H9 (cell line): ENCODE measurements around the gene CLCN5. TPM values are rescaled to one million over a fixed set of nuclear protein-coding genes. Genes with fewer than 3 reads are reported as not detected.

ENCODE experiments used
- DNase-seq: peaks from one replicate; pipeline ENCODE4 v3.0.0-alpha.2; 2017
- H2AFZ ChIP-seq: one replicate; pipeline ENCODE4 v1.6.1; 2013; ENCODE audit warnings: mild to moderate bottlenecking, low read length, control low read depth, moderate library complexity
- H2AK5ac ChIP-seq: 2 replicates; pipeline ENCODE4 v1.6.1; 2013; ENCODE audit warnings: low read length, control low read depth, mixed read lengths; ENCODE audit not compliant: insufficient read length
- H2BK120ac ChIP-seq: one replicate; pipeline ENCODE4 v1.6.1; 2013; ENCODE audit warnings: low read depth, mild to moderate bottlenecking, low read length, control low read depth, inconsistent platforms; ENCODE audit not compliant: poor library complexity, severe bottlenecking
- H2BK12ac ChIP-seq: 2 replicates; pipeline ENCODE4 v1.6.1; 2013; ENCODE audit warnings: low read length, control low read depth, mixed read lengths, low read depth; ENCODE audit not compliant: insufficient read length
- H2BK15ac ChIP-seq: 2 replicates; pipeline ENCODE4 v1.6.1; 2013; ENCODE audit warnings: low read depth, low read length, control low read depth
- H2BK20ac ChIP-seq: one replicate; pipeline ENCODE4 v1.6.1; 2013; ENCODE audit warnings: low read depth, mild to moderate bottlenecking, low read length, control low read depth, inconsistent platforms; ENCODE audit not compliant: poor library complexity, severe bottlenecking
- H2BK5ac ChIP-seq: 2 replicates; pipeline ENCODE4 v1.6.1; 2013; ENCODE audit warnings: low read length, control low read depth, mixed read lengths; ENCODE audit not compliant: insufficient read length
- H3K14ac ChIP-seq: 2 replicates; pipeline ENCODE4 v1.6.1; 2013; ENCODE audit warnings: low read length, control low read depth; ENCODE audit not compliant: insufficient read depth
- H3K18ac ChIP-seq: 2 replicates; pipeline ENCODE4 v1.6.1; 2013; ENCODE audit warnings: low read depth, mild to moderate bottlenecking, mixed read lengths, low read length, control low read depth; ENCODE audit not compliant: insufficient read length
- H3K23ac ChIP-seq: 2 replicates; pipeline ENCODE4 v1.6.1; 2013; ENCODE audit warnings: low read length, control low read depth, mixed read lengths, low read depth; ENCODE audit not compliant: insufficient read length
- H3K23me2 ChIP-seq: 2 replicates; pipeline ENCODE4 v1.6.1; 2013; ENCODE audit warnings: low read depth, mild to moderate bottlenecking, mixed read lengths, low read length, control low read depth; ENCODE audit not compliant: insufficient read length, poor library complexity, severe bottlenecking
- H3K27ac ChIP-seq: 2 replicates; pipeline ENCODE4 v1.5.1; 2013; ENCODE audit warnings: low read length, control low read depth, mixed read lengths, low read depth; ENCODE audit not compliant: insufficient read length
- H3K27me3 ChIP-seq: 2 replicates; pipeline ENCODE4 v1.6.1; 2013; ENCODE audit warnings: low read length, control low read depth, inconsistent platforms; ENCODE audit not compliant: insufficient read depth
- H3K4ac ChIP-seq: 2 replicates; pipeline ENCODE4 v1.6.1; 2013; ENCODE audit warnings: low read depth, mild to moderate bottlenecking, control low read depth, inconsistent platforms, low read length, moderate library complexity
- H3K4me1 ChIP-seq: 2 replicates; pipeline ENCODE4 v1.6.1; 2013; ENCODE audit warnings: low read length, control low read depth, inconsistent platforms; ENCODE audit not compliant: insufficient read depth
- H3K4me2 ChIP-seq: 2 replicates; pipeline ENCODE4 v1.6.1; 2013; ENCODE audit warnings: low read length, control low read depth, mixed read lengths; ENCODE audit not compliant: insufficient read length, insufficient read depth
- H3K56ac ChIP-seq: 2 replicates; pipeline ENCODE4 v1.6.1; 2013; ENCODE audit warnings: low read depth, mild to moderate bottlenecking, mixed read lengths, low read length, control low read depth; ENCODE audit not compliant: insufficient read length
- H3K79me1 ChIP-seq: 2 replicates; pipeline ENCODE4 v1.6.1; 2013; ENCODE audit warnings: low read depth, mild to moderate bottlenecking, moderate library complexity, low read length, control low read depth, inconsistent platforms; ENCODE audit not compliant: insufficient read depth, poor library complexity, severe bottlenecking
- H3K79me2 ChIP-seq: 2 replicates; pipeline ENCODE4 v1.6.1; 2013; ENCODE audit warnings: low read length, control low read depth, inconsistent platforms; ENCODE audit not compliant: insufficient read depth
- H3K9ac ChIP-seq: 2 replicates; pipeline ENCODE4 v1.6.1; 2013; ENCODE audit warnings: low read length, control low read depth, mixed read lengths; ENCODE audit not compliant: insufficient read length; ENCODE audit errors: extremely low read depth
- H3K9me3 ChIP-seq: one replicate; pipeline ENCODE4 v1.6.1; 2013; ENCODE audit warnings: low read depth, low read length, inconsistent platforms; ENCODE audit not compliant: control insufficient read depth
- H3T11ph ChIP-seq: one replicate; pipeline ENCODE4 v1.6.1; 2013; ENCODE audit warnings: mild to moderate bottlenecking, low read length, control low read depth, inconsistent platforms
- H4K20me1 ChIP-seq: one replicate; pipeline ENCODE4 v1.6.1; 2013; ENCODE audit not compliant: control insufficient read depth, insufficient read length, insufficient read depth
- H4K5ac ChIP-seq: 2 replicates; pipeline ENCODE4 v1.6.1; 2013; ENCODE audit warnings: low read depth, mild to moderate bottlenecking, mixed read lengths, low read length, control low read depth; ENCODE audit not compliant: insufficient read length
- H4K8ac ChIP-seq: replicated peaks from 2 replicates; pipeline ENCODE4 v1.6.1; 2013; ENCODE audit warnings: low read length, control low read depth, mixed read lengths, low read depth; ENCODE audit not compliant: insufficient read length
- H4K91ac ChIP-seq: 2 replicates; pipeline ENCODE4 v1.6.1; 2013; ENCODE audit warnings: low read depth, mild to moderate bottlenecking, moderate library complexity, mixed read lengths, low read length, control low read depth; ENCODE audit not compliant: insufficient read length
- H3K27ac Mint-ChIP-seq, 3 experiments: 2 replicates in 2 of 3; 3 replicates in 1 of 3; pipeline ENCODE4 v1.8.0; 2020 to 2021; ENCODE audit warnings: mixed read lengths in 3 of 3, mild to moderate bottlenecking in 1 of 3, moderate library complexity in 1 of 3
- H3K27me3 Mint-ChIP-seq: 2 replicates; pipeline ENCODE4 v1.8.0; 2021; ENCODE audit warnings: low read depth, mild to moderate bottlenecking, moderate library complexity, mixed read lengths
- H3K36me3 Mint-ChIP-seq, 3 experiments: 2 replicates in 2 of 3; 3 replicates in 1 of 3; pipeline ENCODE4 v1.8.0; 2020 to 2021; ENCODE audit warnings: low read depth in 3 of 3, mixed read lengths in 3 of 3; ENCODE audit not compliant: insufficient read depth in 1 of 3
- H3K4me1 Mint-ChIP-seq, 2 experiments: 2 replicates each; pipeline ENCODE4 v1.8.0; 2020; ENCODE audit warnings: mixed read lengths in 2 of 2
- H3K4me3 Mint-ChIP-seq, 2 experiments: 2 replicates in 1 of 2; 3 replicates in 1 of 2; pipeline ENCODE4 v1.8.0; 2020 to 2021; ENCODE audit warnings: mild to moderate bottlenecking in 2 of 2, mixed read lengths in 2 of 2, moderate library complexity in 1 of 2
- H3K9me3 Mint-ChIP-seq, 2 experiments: 2 replicates in 1 of 2; 3 replicates in 1 of 2; pipeline ENCODE4 v1.8.0; 2020; ENCODE audit warnings: mild to moderate bottlenecking in 2 of 2, mixed read lengths in 2 of 2, moderate library complexity in 1 of 2
- CTCF ChIP-seq: fragments of 200-600 bp; sonication (generic); conservative IDR thresholded peaks from 3 replicates; pipeline ENCODE4 v1.8.0; 2021; ENCODE audit warnings: antibody characterized with exemption, mild to moderate bottlenecking
- WGBS: extraction: QIAGEN DNeasy Blood & Tissue Kit; methylation state at CpG from one replicate; pipeline ENCODE4 v1.1.7; 2013; ENCODE audit warnings: missing lambda C conversion rate, low lambda C conversion rate, mixed read lengths; ENCODE audit not compliant: insufficient read length; ENCODE audit errors: extremely low coverage; 5-methylcytosine and 5-hydroxymethylcytosine counted together
- total RNA-seq: library from RNA; stranded (reverse); gene quantifications from 2 replicates; pipeline ENCODE4 v1.2.1, GENCODE V29; 2021

The CLCN5 gene
- total RNA-seq, 1 experiment from 2014 or later: 5.9 TPM

GRCh38 chrX:49877397-49878101 is 44.8 kb upstream of the CLCN5 start:
- no peak overlapping the region for H2AFZ ChIP-seq
- H3K79me2 ChIP-seq: no peaks in the 10 kb centered on the region
- no peak overlapping the region for H3K18ac ChIP-seq
- H4K20me1 ChIP-seq: no peaks in the 10 kb centered on the region
- H3K4me2 ChIP-seq: no peak overlapping the region
- DNase-seq: no peak
- H2BK5ac ChIP-seq: no peak overlapping the region
- Mint-ChIP-seq H3K27me3 (peaks cover 18% of the 10 kb centered on the region), H3K4me3 (peak overlapping the region in 1 of 2 experiments; percentile 14; a peak in 2 of 5 replicates), H3K27ac (no peak overlapping the region), H3K4me1 (peaks cover 7 to 10% of the 10 kb centered on the region in 2 experiments), H3K9me3 (peaks cover 45 to 65% of the 10 kb centered on the region in 2 experiments), H3K36me3 (peaks cover 8 to 19% (median 15%) of the 10 kb centered on the region in 3 experiments; a peak in 6 of 7 replicates)
- H4K5ac ChIP-seq: no peak overlapping the region
- H3K56ac ChIP-seq: no peak overlapping the region
- no peak overlapping the region for H3K23ac ChIP-seq
- H2BK12ac ChIP-seq: no peak overlapping the region
- peaks cover 6% of the 10 kb centered on the region for H3K23me2 ChIP-seq
- 0 out of 2 replicates have a peak, but pooled peaks cover 3% of the 10 kb centered on the region for H3K4me1 ChIP-seq
- no peak overlapping the region for H3K27ac ChIP-seq
- no peaks in the 10 kb centered on the region for H3K79me1 ChIP-seq
- H3K27me3 ChIP-seq: no peaks in the 10 kb centered on the region; the same call in 1 of the 2 replicates
- no peak overlapping the region for H2BK15ac ChIP-seq
- no peak overlapping the region for H4K8ac ChIP-seq
- H3K9ac ChIP-seq: no peak overlapping the region
- no peak overlapping the region for H3K4ac ChIP-seq
- H3T11ph ChIP-seq: no peak overlapping the region
- H4K91ac ChIP-seq: no peak overlapping the region
- WGBS: no CpG with 5 or more reads among the region's 5 CpGs
- H3K9me3 ChIP-seq: peaks cover 22% of the 10 kb centered on the region
- H2AK5ac ChIP-seq: no peak overlapping the region
- no peak for TF ChIP-seq CTCF
- no peak overlapping the region for H3K14ac ChIP-seq
- H2BK20ac ChIP-seq: no peak overlapping the region
- no peak overlapping the region for H2BK120ac ChIP-seq
